OCI-LY7 (cell line): Measurements from ENCODE around the gene ARHGEF17. TPM values are rescaled to one million over a fixed set of nuclear protein-coding genes. Genes with fewer than 3 reads are reported as not detected.

ENCODE experiments used
- BruUV-seq: library from RNA; stranded (reverse); fragments of 400-500 nt; replicated peaks from 2 replicates; lab custom pipeline; 2021; lab: Mats Ljungman, UMichigan
- CTCF ChIA-PET: fragments of 300-600 bp; sonication (Branson Sonifier 250); formaldehyde crosslinking; loops from one replicate; lab custom pipeline; 2022; ENCODE audit warnings: antibody characterized with exemption; ENCODE audit not compliant: unreplicated experiment; lab: Charles Lee
- POLR2A ChIA-PET: fragments of 300-600 bp; sonication (Branson Sonifier 250); formaldehyde crosslinking; loops from one replicate; lab custom pipeline; 2022; ENCODE audit warnings: antibody characterized with exemption; lab: Charles Lee
- DNase-seq: peaks from one replicate; pipeline ENCODE4 v3.0.0-alpha.2; 2015; ENCODE audit warnings: low spot score
- H2AFZ ChIP-seq: fragments of 200-600 bp; sonication (generic), shearing (Covaris generic); 2 replicates; pipeline ENCODE4 v1.6.1; 2014; ENCODE audit warnings: mild to moderate bottlenecking, antibody characterized with exemption, low read length, moderate library complexity
- H3K27ac ChIP-seq: fragments of 200-600 bp; sonication (generic); 2 replicates; pipeline ENCODE4 v1.5.1; 2014; ENCODE audit warnings: mixed run types, low read depth, mild to moderate bottlenecking, moderate library complexity, low read length, inconsistent platforms; ENCODE audit not compliant: poor library complexity, severe bottlenecking
- H3K36me3 ChIP-seq: fragments of 200-600 bp; sonication (generic); 2 replicates; pipeline ENCODE4 v1.6.1; 2014; ENCODE audit warnings: mild to moderate bottlenecking, antibody characterized with exemption, low read length, moderate library complexity, mixed read lengths; ENCODE audit not compliant: insufficient read depth
- H3K4me1 ChIP-seq: fragments of 200-600 bp; sonication (generic); 2 replicates; pipeline ENCODE4 v1.5.1; 2014; ENCODE audit warnings: mild to moderate bottlenecking, low read length; ENCODE audit not compliant: insufficient read depth, poor library complexity, severe bottlenecking
- H3K4me2 ChIP-seq: fragments of 200-600 bp; sonication (generic); 2 replicates; pipeline ENCODE4 v1.6.1; 2014; ENCODE audit warnings: mild to moderate bottlenecking, low read length
- H3K4me3 ChIP-seq: fragments of 200-600 bp; sonication (generic); 2 replicates; pipeline ENCODE4 v1.5.1; 2014; ENCODE audit warnings: mild to moderate bottlenecking, low read depth, low read length; ENCODE audit not compliant: poor library complexity, severe bottlenecking
- H3K79me2 ChIP-seq: fragments of 200-600 bp; sonication (generic); 2 replicates; pipeline ENCODE4 v1.6.1; 2016; ENCODE audit warnings: low read depth, mild to moderate bottlenecking, low read length, moderate library complexity, mixed read lengths; ENCODE audit not compliant: insufficient read depth
- H3K9me2 ChIP-seq: fragments of 200-600 bp; sonication (generic); 2 replicates; pipeline ENCODE4 v1.6.1; 2016; ENCODE audit warnings: mild to moderate bottlenecking, low read length, mixed read lengths; ENCODE audit not compliant: insufficient read depth
- H3K9me3 ChIP-seq: fragments of 200-600 bp; sonication (generic); 2 replicates; pipeline ENCODE4 v1.6.1; 2014; ENCODE audit warnings: mild to moderate bottlenecking, mixed run types, low read length, mixed read lengths
- H4K20me1 ChIP-seq: fragments of 200-600 bp; sonication (generic); 2 replicates; pipeline ENCODE4 v1.6.1; 2014; ENCODE audit warnings: mild to moderate bottlenecking, antibody characterized with exemption, low read length, moderate library complexity, mixed read lengths; ENCODE audit not compliant: insufficient read depth
- EZH2phosphoT487 ChIP-seq: fragments of 200-600 bp; sonication (generic); IDR thresholded peaks from 2 replicates; pipeline ENCODE4 v1.6.1; 2018; ENCODE audit warnings: low read depth, borderline replicate concordance, mild to moderate bottlenecking, mixed run types, antibody characterized with exemption, low read length, moderate library complexity, mixed read lengths
- intact Hi-C: fragments of 100-400 bp; cut with micrococcal nuclease; formaldehyde crosslinking; loops from one replicate; pipeline ENCODE4 v1.10.0; 2022; ENCODE audit not compliant: unreplicated experiment
- total RNA-seq, 2 experiments: library from RNA; depleted of rRNA in 1 of 2; stranded (reverse); fragments of >200 nt in 1 of 2; shearing (Covaris generic) in 1 of 2; gene quantifications; 2 replicates each; pipeline ENCODE4 v1.2.3, GENCODE V29; 2014 to 2022
- TF ChIP-seq, protein P1 (sequence below): fragments of 200-600 bp; sonication (generic); conservative IDR thresholded peaks from 2 replicates; pipeline ENCODE4 v1.5.1; 2014; ENCODE audit warnings: mild to moderate bottlenecking, antibody characterized with exemption, low read length, moderate library complexity, mixed read lengths

ARHGEF17 gene
- total RNA-seq, 2 experiments from 2014 or later: 0.19 to 1.4 TPM

DNA sequence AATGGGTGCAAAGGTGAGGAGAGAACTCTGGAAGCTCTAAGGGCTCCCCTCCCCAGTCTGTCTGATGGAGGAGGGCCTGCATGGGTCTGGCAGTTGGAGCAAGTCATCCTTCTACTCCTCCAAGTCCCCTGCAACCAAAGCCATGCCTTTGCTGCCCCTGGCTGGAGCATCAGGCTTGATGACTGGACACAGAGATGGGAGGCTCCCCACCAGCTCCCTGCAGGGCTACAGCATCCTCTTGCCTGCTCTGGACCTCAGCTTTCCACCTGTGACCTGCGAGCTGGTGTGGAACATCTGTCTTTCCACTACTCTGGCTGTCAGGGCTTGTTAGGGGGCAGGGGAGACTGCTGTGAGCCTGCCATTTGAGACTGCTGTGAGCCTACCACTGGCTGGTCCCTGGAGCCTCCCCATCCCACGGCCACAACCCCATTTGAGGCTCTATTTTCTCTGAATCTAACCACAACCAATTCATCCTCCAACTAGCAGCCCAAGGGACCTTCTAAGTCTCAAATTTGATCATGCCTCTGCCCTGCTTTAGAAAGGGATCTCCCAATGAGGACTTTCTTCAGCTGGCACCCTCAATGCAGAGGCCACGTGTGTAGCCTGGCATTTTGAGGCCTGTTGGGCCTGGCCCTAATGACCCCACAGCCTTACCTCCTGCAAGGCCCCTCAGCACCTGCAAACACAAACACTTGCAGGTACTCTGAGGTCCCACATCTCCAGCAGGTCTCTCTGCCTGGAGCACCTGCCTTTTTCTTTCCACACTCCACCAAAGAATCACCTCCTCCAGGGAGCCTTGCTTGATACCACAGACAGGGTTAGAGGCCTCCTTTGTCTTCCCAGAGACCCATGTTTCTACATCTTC is 26.0 kb upstream of the ARHGEF17 start:
- ChIA-PET POLR2A (interaction anchor here (0.8 kb wide), 1 partner anchor 10 kb away, joined by 3 read pairs; the partner anchor contains the start of gene P2RY6), CTCF (interaction anchor here (0.6 kb wide), 1 partner anchor 37 kb away, joined by 7 read pairs; no protein-coding TSS in a partner anchor)
- H3K4me1 ChIP-seq: no peaks in the 10 kb centered on the region
- TF ChIP-seq, protein P1, sequence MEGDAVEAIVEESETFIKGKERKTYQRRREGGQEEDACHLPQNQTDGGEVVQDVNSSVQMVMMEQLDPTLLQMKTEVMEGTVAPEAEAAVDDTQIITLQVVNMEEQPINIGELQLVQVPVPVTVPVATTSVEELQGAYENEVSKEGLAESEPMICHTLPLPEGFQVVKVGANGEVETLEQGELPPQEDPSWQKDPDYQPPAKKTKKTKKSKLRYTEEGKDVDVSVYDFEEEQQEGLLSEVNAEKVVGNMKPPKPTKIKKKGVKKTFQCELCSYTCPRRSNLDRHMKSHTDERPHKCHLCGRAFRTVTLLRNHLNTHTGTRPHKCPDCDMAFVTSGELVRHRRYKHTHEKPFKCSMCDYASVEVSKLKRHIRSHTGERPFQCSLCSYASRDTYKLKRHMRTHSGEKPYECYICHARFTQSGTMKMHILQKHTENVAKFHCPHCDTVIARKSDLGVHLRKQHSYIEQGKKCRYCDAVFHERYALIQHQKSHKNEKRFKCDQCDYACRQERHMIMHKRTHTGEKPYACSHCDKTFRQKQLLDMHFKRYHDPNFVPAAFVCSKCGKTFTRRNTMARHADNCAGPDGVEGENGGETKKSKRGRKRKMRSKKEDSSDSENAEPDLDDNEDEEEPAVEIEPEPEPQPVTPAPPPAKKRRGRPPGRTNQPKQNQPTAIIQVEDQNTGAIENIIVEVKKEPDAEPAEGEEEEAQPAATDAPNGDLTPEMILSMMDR: no peak
- DNase-seq: no peak
- BruUV-seq: no TSS peak
- intact Hi-C loops: no loop called here
- H4K20me1 ChIP-seq: no peaks in the 10 kb centered on the region
- no peak overlapping the region for H2AFZ ChIP-seq
- no peaks in the 10 kb centered on the region for H3K36me3 ChIP-seq
- H3K4me2 ChIP-seq: no peak overlapping the region
- H3K27ac ChIP-seq: no peak overlapping the region
- H3K79me2 ChIP-seq: no peaks in the 10 kb centered on the region
- H3K9me2 ChIP-seq: no peaks in the 10 kb centered on the region
- H3K4me3 ChIP-seq: no peak overlapping the region
- H3K9me3 ChIP-seq: no peaks in the 10 kb centered on the region

DNA sequence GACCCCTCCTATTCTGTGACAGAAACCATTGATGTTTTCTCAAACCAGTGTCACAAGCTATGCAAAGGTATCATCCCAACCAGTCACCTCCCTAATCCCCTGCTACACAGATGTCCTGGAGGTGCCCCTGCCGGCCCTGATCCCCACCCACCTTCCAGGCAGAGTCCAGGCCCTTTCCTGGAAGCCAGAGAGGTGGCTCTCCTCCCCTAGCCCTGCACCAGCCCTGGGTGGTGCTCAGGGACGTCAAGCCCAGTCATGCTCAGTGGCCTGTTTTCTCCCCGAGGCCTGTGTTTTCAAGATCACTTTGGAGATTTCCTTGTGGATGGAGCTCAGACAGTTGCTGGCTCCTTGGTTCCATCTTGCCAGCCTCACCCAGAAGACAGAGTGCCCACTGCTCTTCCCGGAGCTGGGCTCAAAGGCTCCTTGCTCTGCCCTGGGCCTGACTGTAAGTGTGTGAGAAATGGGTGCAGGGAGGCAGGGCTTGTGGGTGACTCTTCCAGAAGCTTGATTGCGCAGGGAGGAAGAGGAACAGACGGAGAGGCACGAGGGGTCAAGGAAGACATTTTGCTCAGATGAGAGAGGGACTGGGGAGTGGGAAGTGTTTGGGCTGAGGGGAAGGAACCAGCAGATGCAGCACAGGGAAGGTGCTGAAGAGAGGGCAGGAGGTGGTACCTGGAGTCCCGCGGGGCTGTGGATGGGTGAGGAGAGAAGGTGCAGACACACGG is 24.6 kb upstream of the ARHGEF17 start:
- ChIA-PET CTCF (interaction anchor here (0.6 kb wide), 1 partner anchor 52 kb away, joined by 3 read pairs; no protein-coding TSS in a partner anchor), POLR2A (no interaction called here)
- TF ChIP-seq, protein P1: no peak
- H2AFZ ChIP-seq: no peak overlapping the region
- no peaks in the 10 kb centered on the region for H3K79me2 ChIP-seq
- H3K36me3 ChIP-seq: no peaks in the 10 kb centered on the region
- no peak overlapping the region for H3K4me3 ChIP-seq
- H4K20me1 ChIP-seq: no peaks in the 10 kb centered on the region
- DNase-seq: no peak
- no peaks in the 10 kb centered on the region for H3K9me2 ChIP-seq
- H3K4me1 ChIP-seq: peaks cover 6% of the 10 kb centered on the region
- H3K9me3 ChIP-seq: no peaks in the 10 kb centered on the region
- no TSS peak for BruUV-seq
- H3K27ac ChIP-seq: no peak overlapping the region
- H3K4me2 ChIP-seq: no peak overlapping the region
- intact Hi-C loops: no loop called here

DNA sequence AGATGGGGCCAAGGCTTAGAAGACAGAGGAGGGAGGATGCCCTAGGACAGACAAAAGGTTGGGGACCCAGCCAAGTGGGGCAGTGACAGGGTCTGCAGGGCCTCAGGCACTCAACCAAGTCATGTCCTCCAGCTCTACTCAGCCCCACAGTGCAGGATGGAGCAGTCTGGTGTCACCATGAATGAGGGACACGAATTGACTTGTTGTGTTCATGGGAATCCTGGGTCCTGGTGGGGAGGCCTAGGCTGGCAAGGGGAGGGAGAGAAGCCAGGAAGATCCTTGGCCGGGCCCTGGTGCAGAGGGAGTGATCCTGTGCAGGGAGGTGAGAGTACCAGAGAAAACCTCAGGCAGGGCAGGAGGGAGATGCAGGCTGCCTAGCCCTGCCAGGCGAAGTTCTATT is 24.0 kb upstream of the ARHGEF17 start:
- Histone ChIP-seq H3K9me2 (no peaks in the 10 kb centered on the region), H3K4me1 (peaks cover 13% of the 10 kb centered on the region), H3K79me2 (no peaks in the 10 kb centered on the region), H3K27ac (no peak overlapping the region), H4K20me1 (no peaks in the 10 kb centered on the region), H3K9me3 (no peaks in the 10 kb centered on the region), H2AFZ (no peak overlapping the region), H3K4me3 (no peak overlapping the region), H3K36me3 (no peaks in the 10 kb centered on the region), H3K4me2 (no peak overlapping the region)
- no TSS peak for BruUV-seq
- TF ChIP-seq, protein P1: no peak
- TF ChIP-seq EZH2phosphoT487: no peak
- DNase-seq: no peak
- intact Hi-C loops: no loop called here
- ChIA-PET POLR2A (no interaction called here), CTCF (no interaction called here)
